NCI-H345 treated with DMSO at 0.1 percent for 48 hours (cell line): ENCODE results near the gene TMEM184A.

Experiments
- DNase-seq: peaks from one replicate; lab custom pipeline; 2025; ENCODE audit not compliant: unreplicated experiment; lab: John Stamatoyannopoulos, UW

TMEM184A gene

GRCh38 chr7:1569016-1569415, 13.0 kb upstream of the TMEM184A start:
- no peak for DNase-seq

GRCh38 chr7:1567896-1568510, 12.0 kb upstream of the TMEM184A start:
- no peak for DNase-seq

- DNase-seq: no peak
Measured at GRCh38 chr7:1567049-1567771, 11.2 kb upstream of the TMEM184A start.

GRCh38 chr7:1566687-1567048, 10.7 kb upstream of the TMEM184A start:
- no peak for DNase-seq

- DNase-seq: no peak
Measured at GRCh38 chr7:1564603-1565022, 8.6 kb upstream of the TMEM184A start.

GRCh38 chr7:1563981-1564602, 8.1 kb upstream of the TMEM184A start:
- DNase-seq: no peak

GRCh38 chr7:1562597-1563051, 6.6 kb upstream of the TMEM184A start:
- DNase-seq: no peak

- no peak for DNase-seq
Measured at GRCh38 chr7:1562116-1562515, 6.1 kb upstream of the TMEM184A start.

- DNase-seq: no peak
Measured at GRCh38 chr7:1561036-1561940, 5.3 kb upstream of the TMEM184A start.

- no peak for DNase-seq
Measured at GRCh38 chr7:1560620-1561031, 4.6 kb upstream of the TMEM184A start.

- no peak for DNase-seq
Measured at GRCh38 chr7:1559626-1560590, 3.9 kb upstream of the TMEM184A start.

- no peak for DNase-seq
Measured at GRCh38 chr7:1558841-1559625, 3.0 kb upstream of the TMEM184A start.

GRCh38 chr7:1558181-1558811, 2.3 kb upstream of the TMEM184A start:
- DNase-seq: no peak

- DNase-seq: no peak
Measured at GRCh38 chr7:1557771-1558170, 1.8 kb upstream of the TMEM184A start.

- DNase-seq: no peak
Measured at GRCh38 chr7:1557006-1557405, 1.0 kb upstream of the TMEM184A start.

GRCh38 chr7:1555046-1555812, 776 bp downstream of the TMEM184A start:
- DNase-seq: no peak

- no peak for DNase-seq
Measured at GRCh38 chr7:1554333-1555045, 1.5 kb downstream of the TMEM184A start.
